Activated naive CD4-positive, alpha-beta T cell treated with Interleukin-2 at 50 U/mL for 16 hours (primary cell): ENCODE results near the gene BARX2.
"Not testable (repeated sequence)": the region's sequence is repeated elsewhere in the genome, so short reads cannot be mapped to it uniquely, and the experiment has no call there.

Source experiments
- DNase-seq: peaks from one replicate; pipeline ENCODE4 v3.0.0-alpha.2; 2020

Gene BARX2

GRCh38 chr11:129375751-129376657 lies at the start of gene BARX2:
TSS of gene BARX2 (plus strand) at chr11:129375848. CDS start at chr11:129376036, 188 bp downstream.
- DNase-seq = no peak

GRCh38 chr11:129326921-129327320 lies 48.7 kb upstream of the BARX2 start:
- no peak for DNase-seq

- not testable (repeated sequence) for DNase-seq
Observed at GRCh38 chr11:129327708-129328107, 47.9 kb upstream of the BARX2 start.

GRCh38 chr11:129328756-129329155 lies 46.9 kb upstream of the BARX2 start:
- DNase-seq = no peak

- DNase-seq = no peak
Observed at GRCh38 chr11:129331217-129331616, 44.4 kb upstream of the BARX2 start.

GRCh38 chr11:129331871-129332274 lies 43.8 kb upstream of the BARX2 start:
- peak; percentile 64 for DNase-seq

GRCh38 chr11:129333873-129334272 lies 41.8 kb upstream of the BARX2 start:
- no peak for DNase-seq

GRCh38 chr11:129344301-129344940 lies 31.2 kb upstream of the BARX2 start:
- not testable (repeated sequence) for DNase-seq

- DNase-seq = no peak
Observed at GRCh38 chr11:129346916-129347315, 28.7 kb upstream of the BARX2 start.

- DNase-seq = no peak
Observed at GRCh38 chr11:129348813-129349212, 26.8 kb upstream of the BARX2 start.

GRCh38 chr11:129352676-129353075 lies 23.0 kb upstream of the BARX2 start:
- no peak for DNase-seq

GRCh38 chr11:129354691-129355090 lies 21.0 kb upstream of the BARX2 start:
- DNase-seq = no peak

- no peak for DNase-seq
Observed at GRCh38 chr11:129359748-129360147, 15.9 kb upstream of the BARX2 start.

GRCh38 chr11:129364143-129364654 lies 11.4 kb upstream of the BARX2 start:
- DNase-seq = peak; percentile 75

- DNase-seq = no peak
Observed at GRCh38 chr11:129365816-129366215, 9.8 kb upstream of the BARX2 start.

GRCh38 chr11:129366737-129367597 lies 8.7 kb upstream of the BARX2 start:
- DNase-seq = no peak

GRCh38 chr11:129368889-129369672 lies 6.6 kb upstream of the BARX2 start:
- no peak for DNase-seq

GRCh38 chr11:129370715-129371114 lies 4.9 kb upstream of the BARX2 start:
- no peak for DNase-seq

GRCh38 chr11:129372609-129373488 lies 2.8 kb upstream of the BARX2 start:
- DNase-seq = no peak

GRCh38 chr11:129373489-129373953 lies 2.1 kb upstream of the BARX2 start:
- no peak for DNase-seq
